Measurements from ENCODE around the gene EPHB2. TPM values are rescaled to one million over a fixed set of nuclear protein-coding genes. Genes with fewer than 3 reads are reported as not detected.

The EPHB2 gene
- total RNA-seq, 2 experiments from 2014 or later: 0.08 TPM; not detected in 1

GRCh38 chr1:22875241-22875640, 164.6 kb downstream of the EPHB2 start:
- no peaks in the 10 kb centered on the region for H3K4me1 Mint-ChIP-seq (ENCODE audit: low read depth)
- TF ChIP-seq CTCF (IDR thresholded peaks at IDR 0.05): no peak
- no peak overlapping the region for H3K27ac ChIP-seq (ENCODE audit: low read depth in 1 of 2, low read length in 2 of 2)
- no peaks in the 10 kb centered on the region for H3K4me1 ChIP-seq (ENCODE audit: insufficient read depth, low read length)
- no peak overlapping the region for H3K4me3 Mint-ChIP-seq
- intact Hi-C loops (cut with DNase I, micrococcal nuclease): no loop called here
- no peak overlapping the region for H3K27ac Mint-ChIP-seq
- H3K27me3 Mint-ChIP-seq: peaks cover under 1% of the 10 kb centered on the region
- ChIA-PET POLR2A (no interaction called here), CTCF (no interaction called here)
- no peaks in the 10 kb centered on the region for H3K27me3 ChIP-seq (ENCODE audit: control insufficient read depth in 1 of 2, insufficient read depth in 2 of 2, low read length in 2 of 2)
- DNase-seq: no peak
- H3K9me3 ChIP-seq (ENCODE audit: control insufficient read depth in 1 of 2, insufficient read depth in 1 of 2, low read length in 2 of 2): no peaks in the 10 kb centered on the region
- no peak overlapping the region for H3K4me3 ChIP-seq (ENCODE audit: low read length)
- no peaks in the 10 kb centered on the region for H3K36me3 Mint-ChIP-seq (ENCODE audit: low read depth)
- no peaks in the 10 kb centered on the region for H3K36me3 ChIP-seq (ENCODE audit: insufficient read depth, low read length)
- no peak for ATAC-seq (ENCODE audit: poor library complexity)
- H3K9me3 Mint-ChIP-seq: no peaks in the 10 kb centered on the region

- ChIA-PET CTCF (no interaction called here), POLR2A (no interaction called here)
- intact Hi-C loops (cut with DNase I, micrococcal nuclease): no loop called here
Observed at GRCh38 chr1:22875841-22876240, 165.2 kb downstream of the EPHB2 start.

GRCh38 chr1:22876359-22877111, 165.9 kb downstream of the EPHB2 start:
- ChIA-PET CTCF (no interaction called here), POLR2A (no interaction called here)
- Mint-ChIP-seq H3K27ac (no peak overlapping the region), H3K9me3 (no peaks in the 10 kb centered on the region), H3K27me3 (no peaks in the 10 kb centered on the region), H3K36me3 (ENCODE audit: low read depth) (no peaks in the 10 kb centered on the region), H3K4me3 (no peak overlapping the region), H3K4me1 (ENCODE audit: low read depth) (no peaks in the 10 kb centered on the region)
- H3K9me3 ChIP-seq (ENCODE audit: control insufficient read depth in 1 of 2, insufficient read depth in 1 of 2, low read length in 2 of 2): no peaks in the 10 kb centered on the region
- no peak overlapping the region for H3K4me3 ChIP-seq (ENCODE audit: low read length)
- DNase-seq (no peak), ATAC-seq (ENCODE audit: poor library complexity) (no peak)
- no peak for TF ChIP-seq CTCF (IDR thresholded peaks at IDR 0.05)
- intact Hi-C loops (cut with DNase I, micrococcal nuclease): no loop called here
- no peak overlapping the region for H3K27ac ChIP-seq (ENCODE audit: low read depth in 1 of 2, low read length in 2 of 2)
- no peaks in the 10 kb centered on the region for H3K36me3 ChIP-seq (ENCODE audit: insufficient read depth, low read length)
- no peaks in the 10 kb centered on the region for H3K4me1 ChIP-seq (ENCODE audit: insufficient read depth, low read length)
- H3K27me3 ChIP-seq (ENCODE audit: control insufficient read depth in 1 of 2, insufficient read depth in 2 of 2, low read length in 2 of 2): no peaks in the 10 kb centered on the region

More at GRCh38 chr1:22875841-22876240, 165.2 kb downstream of the EPHB2 start:
- Histone ChIP-seq H3K4me3 (ENCODE audit: low read length) (no peak overlapping the region), H3K27me3 (ENCODE audit: control insufficient read depth in 1 of 2, insufficient read depth in 2 of 2, low read length in 2 of 2) (no peaks in the 10 kb centered on the region), H3K9me3 (ENCODE audit: control insufficient read depth in 1 of 2, insufficient read depth in 1 of 2, low read length in 2 of 2) (no peaks in the 10 kb centered on the region), H3K27ac (ENCODE audit: low read depth in 1 of 2, low read length in 2 of 2) (no peak overlapping the region), H3K4me1 (ENCODE audit: insufficient read depth, low read length) (no peaks in the 10 kb centered on the region), H3K36me3 (ENCODE audit: insufficient read depth, low read length) (no peaks in the 10 kb centered on the region)
- no peaks in the 10 kb centered on the region for H3K4me1 Mint-ChIP-seq (ENCODE audit: low read depth)
- ATAC-seq (ENCODE audit: poor library complexity): no peak
- no peak overlapping the region for H3K27ac Mint-ChIP-seq
- DNase-seq: no peak
- H3K27me3 Mint-ChIP-seq: no peaks in the 10 kb centered on the region
- H3K36me3 Mint-ChIP-seq (ENCODE audit: low read depth): no peaks in the 10 kb centered on the region
- no peaks in the 10 kb centered on the region for H3K9me3 Mint-ChIP-seq
- H3K4me3 Mint-ChIP-seq: no peak overlapping the region
- no peak for TF ChIP-seq CTCF (IDR thresholded peaks at IDR 0.05)
